DMS 273 (cell line): Measurements from ENCODE around the gene NAV1.
A peak's percentile ranks its signal among the peaks of the same experiment; 100 is the strongest.

ENCODE experiments used
- DNase-seq: peaks from one replicate; lab custom pipeline; 2025; ENCODE audit not compliant: unreplicated experiment; lab: John Stamatoyannopoulos, UW

NAV1 gene

GRCh38 chr1:201502511-201502857 lies 36.4 kb upstream of the NAV1 start:
- no peak for DNase-seq

DNA sequence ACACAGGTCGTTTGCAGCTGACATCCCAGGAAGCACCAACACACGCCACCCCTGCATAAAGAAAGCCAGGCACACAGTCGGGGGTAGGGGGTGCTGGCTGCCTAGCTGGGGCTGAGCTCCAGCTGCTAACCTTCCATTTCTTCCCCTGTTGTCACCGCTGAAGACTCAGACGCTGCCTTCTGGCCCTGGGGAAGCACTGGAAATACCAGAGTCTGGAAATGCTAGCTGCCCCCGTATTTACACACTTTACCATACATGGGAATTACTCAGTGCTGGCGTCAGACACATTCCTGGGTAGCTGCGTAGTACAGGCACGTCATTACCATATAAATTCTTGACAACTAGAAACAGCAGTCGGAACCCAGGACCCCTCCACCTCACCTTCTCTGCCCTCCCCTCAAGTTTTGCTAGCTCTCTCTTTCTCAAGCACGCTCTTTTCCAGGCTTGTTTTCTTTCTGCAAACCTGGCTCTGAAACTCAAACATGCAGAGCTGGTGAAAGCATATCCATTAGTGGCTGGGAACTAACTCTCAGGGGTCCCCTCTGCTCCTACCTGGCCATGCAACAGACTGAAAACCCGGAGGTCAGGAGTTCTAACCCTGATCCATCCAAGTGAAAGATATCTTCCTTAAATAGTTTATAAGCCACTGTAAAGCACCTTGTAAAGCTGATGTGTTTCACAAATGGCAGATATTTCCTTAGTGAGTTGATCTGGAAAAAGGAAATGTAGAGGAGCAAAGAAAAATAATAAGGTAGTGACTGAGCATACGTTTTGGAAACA lies 35.3 kb upstream of the NAV1 start:
- peak; percentile 78 for DNase-seq

DNA sequence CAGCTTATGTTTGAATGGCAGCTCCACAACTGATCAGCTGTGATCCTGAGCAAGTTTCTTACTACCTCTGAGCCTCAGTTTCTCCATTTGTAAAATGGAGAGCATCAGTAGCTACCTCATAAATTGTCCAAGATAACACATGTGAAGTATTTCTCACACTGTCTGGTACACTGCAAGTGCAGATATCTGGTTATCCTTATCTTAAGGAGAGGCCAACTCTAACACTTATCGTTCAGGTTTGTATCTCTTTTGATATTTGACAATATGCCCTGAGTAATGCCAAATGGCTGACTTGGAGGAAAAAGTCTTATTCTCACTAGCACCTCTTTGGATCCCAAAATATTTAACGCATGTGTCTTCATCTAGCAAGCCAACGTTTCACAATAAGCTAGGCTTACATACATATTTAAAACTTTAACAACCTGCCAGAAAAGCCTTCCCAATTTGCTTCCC lies 34.7 kb upstream of the NAV1 start:
- DNase-seq: no peak

GRCh38 chr1:201504799-201505502 lies 34.0 kb upstream of the NAV1 start:
- DNase-seq: no peak

GRCh38 chr1:201505503-201505890 lies 33.4 kb upstream of the NAV1 start:
- DNase-seq: no peak

DNA sequence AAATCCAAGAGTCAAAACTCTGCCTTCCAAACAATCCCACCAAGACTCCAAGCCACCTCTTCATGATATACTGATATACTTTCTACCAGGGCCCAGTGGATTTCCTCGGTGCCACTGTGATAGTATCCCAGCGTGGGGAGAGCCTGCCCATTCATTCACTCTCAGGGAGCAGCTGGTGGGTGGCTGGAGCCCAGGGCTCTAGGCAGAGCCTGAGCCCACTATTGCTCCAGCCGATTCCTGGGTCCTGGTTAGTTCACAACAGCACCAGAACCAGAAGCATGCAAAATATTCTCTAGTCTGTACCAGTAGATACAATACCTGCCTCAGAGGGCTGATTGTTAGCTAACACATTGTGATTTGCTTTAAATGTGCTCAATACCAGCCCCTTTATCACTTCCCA lies 32.8 kb upstream of the NAV1 start:
- no peak for DNase-seq

DNA sequence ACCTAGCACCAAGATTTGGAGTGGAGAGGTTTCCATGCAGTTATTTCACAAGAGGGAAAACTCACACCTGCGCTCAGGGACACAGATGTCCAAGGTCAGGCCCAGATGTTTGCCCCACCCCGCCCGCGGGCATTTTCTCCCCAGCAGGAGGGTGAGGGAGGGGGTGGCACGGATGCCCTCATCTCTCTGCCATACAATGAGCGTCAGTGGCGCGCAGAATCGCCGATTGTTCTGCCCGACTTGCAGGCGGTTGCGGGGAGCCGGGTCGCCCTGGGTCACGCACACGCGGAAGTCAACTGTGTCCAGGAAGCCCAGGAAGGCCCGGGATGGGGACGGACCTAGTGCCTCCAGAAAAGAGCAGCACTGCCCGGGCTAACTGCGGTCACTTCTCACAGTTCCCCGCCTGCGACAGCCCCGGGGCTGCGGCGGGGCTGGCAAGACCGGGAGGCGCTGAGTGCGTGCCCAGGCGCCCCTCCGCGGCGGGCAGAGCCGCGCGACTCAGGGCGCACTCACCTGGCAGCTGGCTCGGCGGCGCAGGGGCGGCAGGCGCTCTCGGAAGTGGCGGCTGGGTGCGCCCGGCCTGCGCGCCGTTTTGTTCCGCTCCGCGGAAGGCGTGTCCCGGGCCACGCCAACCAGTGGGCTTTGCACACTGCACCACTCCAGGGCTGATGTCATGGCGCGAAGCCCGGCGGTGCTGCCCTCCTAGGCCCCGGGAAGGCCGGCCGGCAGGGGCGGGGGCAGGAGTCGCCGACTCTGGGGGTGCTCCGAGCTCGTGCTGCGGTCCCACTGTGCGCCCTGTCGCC lies 32.2 kb upstream of the NAV1 start, which contains the start of gene CSRP1:
Gene CSRP1 (minus strand): TSS at position 567 of the 803 bp plus-strand sequence. CDS start 10,820 bp downstream, outside the sequence.
- DNase-seq: peak; percentile 84

DNA sequence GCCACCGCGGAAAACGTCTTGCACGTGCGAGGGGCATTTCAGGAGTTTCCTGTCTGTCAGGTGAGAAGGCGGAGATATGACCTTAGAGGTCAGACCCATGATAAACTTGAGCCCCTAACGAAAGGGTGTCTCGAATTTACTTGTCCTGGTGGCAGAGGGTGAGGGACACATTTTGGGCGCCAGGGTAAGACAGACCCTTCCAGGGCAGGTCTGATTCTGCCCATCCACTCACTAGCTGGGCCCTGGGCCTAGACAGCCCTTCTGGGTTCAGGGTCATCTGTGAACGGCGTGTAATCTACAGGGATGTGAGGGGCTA lies 31.6 kb upstream of the NAV1 start:
- DNase-seq: no peak

DNA sequence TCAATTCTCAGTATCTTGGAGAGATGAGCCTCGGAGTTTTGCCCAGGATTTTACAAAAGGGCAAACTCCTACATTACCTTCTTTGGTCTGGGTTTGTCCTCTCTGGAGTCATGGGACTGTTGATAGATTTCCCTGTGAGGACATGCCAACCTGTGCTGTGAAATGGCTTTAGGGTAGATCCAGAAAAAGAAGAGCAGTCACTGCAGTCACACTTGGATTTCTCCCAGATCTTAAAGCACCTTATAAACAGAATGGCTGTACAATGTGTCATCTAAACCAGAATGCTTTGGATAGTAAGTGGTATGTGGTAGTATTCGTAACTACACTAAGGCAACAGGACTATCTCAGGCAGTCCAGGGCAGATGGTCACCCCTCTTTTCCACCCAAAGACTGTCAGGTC lies 30.1 kb upstream of the NAV1 start:
- DNase-seq: no peak

DNA sequence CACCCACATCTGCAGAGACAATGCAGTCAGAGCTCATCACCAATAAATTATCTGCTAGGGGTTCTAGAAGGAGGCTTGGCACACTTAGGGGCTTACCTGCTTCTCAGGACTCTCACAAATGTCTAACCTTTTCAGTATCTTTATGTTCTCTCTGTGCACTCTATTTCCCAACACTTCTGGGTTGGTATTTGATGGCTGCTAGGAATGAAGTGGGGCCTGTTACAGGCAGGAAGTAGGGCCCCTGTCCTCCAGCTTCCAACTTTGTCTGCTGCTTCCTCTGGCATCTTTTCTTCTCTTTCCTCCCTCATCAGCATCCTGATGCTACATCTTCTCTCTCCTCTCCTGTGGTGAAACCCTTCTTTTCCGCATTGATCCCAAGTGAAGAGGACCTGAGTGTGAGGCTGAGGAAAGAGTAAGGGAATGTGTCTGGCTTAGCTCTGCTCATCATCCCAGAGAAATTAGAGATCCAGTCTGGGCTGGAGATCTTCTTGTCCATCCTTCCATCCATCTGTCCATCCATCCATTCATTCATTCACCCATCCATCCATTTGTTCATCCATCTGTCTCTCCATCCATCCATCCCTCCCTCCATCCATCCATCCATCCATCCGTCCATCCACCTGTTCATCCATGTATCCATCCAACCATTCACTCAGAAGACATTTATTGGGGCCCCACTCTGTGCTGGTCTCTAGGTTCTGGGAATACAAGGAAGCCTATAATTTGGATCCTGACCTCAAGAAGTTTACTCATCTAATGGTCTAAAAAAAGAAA lies 29.1 kb upstream of the NAV1 start:
- DNase-seq: no peak

DNA sequence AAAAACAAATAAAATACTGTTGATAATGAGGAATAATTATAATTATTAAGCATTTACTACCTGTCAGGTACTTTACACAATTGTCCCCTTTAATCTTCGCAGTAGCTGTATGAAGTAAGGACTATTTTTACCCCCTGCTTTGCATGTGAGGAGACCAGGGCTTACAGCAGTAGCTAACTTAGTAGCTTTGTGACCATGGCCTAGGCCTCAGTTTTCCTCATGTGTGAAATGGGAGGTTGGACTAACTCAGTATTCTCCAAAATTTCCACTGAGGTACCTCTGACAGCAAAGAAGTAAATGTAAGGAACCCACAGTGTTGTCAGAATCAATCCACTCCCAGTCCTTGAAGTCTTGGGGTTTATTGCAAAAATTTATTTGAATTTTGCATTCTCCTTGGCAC lies 28.2 kb upstream of the NAV1 start:
- DNase-seq: no peak

- DNase-seq: no peak
These were observed 27.5 kb upstream of the NAV1 start for GRCh38 chr1:201511396-201511940.

DNA sequence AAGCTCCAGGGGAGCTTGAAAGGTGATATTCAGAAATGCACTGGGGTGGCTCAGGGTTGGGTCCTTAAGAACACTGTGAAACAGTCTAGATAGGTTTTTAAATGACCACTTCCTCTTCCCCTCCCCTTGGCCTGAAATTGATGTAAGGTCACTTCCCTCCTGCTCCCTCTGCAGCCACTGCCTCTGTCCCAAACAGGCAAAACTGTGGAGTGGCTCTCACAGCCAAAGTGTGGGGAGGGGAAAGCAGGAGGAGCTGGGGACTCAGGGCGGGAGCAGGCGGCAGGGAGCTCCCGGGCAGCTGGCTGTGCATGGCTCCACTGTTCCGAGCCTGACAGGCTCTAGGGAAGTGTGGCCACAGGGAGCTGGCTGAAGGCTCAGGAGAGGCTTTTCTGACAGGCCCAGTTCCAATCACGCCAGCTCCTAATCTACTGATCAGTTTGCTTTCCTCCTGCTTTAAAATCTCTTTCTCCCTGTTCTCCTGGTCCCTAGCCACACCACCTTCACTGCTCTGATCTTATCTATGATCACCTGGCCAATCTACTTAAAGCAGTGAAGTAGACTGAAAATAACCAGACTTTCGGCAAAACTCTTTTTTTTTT lies 26.9 kb upstream of the NAV1 start:
- no peak for DNase-seq

DNA sequence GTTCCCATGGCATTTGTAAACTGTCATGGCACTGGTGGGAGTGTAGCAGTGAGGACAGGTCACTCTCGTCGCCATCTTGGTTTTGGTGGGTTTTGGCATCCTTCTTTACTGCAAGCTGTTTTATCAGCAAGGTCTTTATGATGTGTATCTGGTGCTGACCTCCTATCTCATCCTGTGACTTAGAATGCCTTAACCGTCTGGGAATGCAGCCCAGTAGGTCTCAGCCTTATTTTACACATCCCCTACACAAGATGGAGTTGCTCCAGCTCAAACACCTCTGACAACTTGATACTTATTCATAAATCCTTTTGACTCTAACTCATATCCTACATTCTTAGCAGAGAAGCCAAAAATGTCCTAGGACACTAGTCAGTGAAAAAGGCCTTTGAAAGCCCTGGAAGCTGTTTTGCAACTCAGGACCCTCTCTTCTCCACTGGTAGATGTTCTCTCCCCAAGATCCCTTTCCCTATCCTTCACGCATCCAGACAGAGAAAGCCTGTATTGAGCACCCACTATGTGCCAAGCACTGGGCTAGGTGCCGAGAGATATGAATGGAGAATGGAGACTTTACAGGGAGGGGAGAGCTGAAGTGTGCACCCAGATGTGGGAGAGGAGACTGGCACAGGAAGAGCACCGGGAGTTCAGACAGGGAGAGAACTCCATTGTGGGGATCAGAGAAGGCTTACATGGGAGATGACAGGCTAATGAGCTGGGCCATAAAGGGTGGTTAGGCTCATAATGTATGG lies 25.3 kb upstream of the NAV1 start:
- DNase-seq: no peak

- DNase-seq: no peak
These were observed 24.5 kb upstream of the NAV1 start for GRCh38 chr1:201514466-201514865.

GRCh38 chr1:201515062-201515750 lies 23.7 kb upstream of the NAV1 start:
- no peak for DNase-seq

DNA sequence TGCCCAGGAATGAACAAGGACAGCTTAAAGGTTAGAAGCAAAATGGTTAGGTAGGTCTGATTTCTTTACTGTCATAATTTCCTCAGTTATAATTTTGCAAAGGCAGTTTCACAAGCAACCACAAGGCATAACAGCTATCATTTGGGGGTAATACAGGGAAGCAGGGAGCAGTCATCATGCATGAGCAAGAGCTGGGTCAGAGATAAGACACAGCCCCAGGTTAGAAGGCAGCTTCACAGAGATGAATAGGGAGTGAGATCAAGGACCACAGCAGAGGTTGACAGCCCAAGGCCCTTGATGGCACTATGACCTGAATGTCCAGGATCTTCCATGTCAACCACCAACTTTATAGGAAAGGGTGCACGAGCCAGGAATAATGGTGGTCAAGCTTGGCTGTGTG lies 23.0 kb upstream of the NAV1 start:
- DNase-seq: no peak

- DNase-seq: no peak
These were observed 22.3 kb upstream of the NAV1 start for GRCh38 chr1:201516511-201517127.

- DNase-seq: no peak
These were observed 21.3 kb upstream of the NAV1 start for GRCh38 chr1:201517631-201518030.
